IPS-18a (cell line): ENCODE results near the gene TSPAN9.

Source experiments
- H3K27ac ChIP-seq: one replicate; pipeline ENCODE4 v1.5.1; 2013; ENCODE audit warnings: low read length
- H3K27me3 ChIP-seq: one replicate; pipeline ENCODE4 v1.6.1; 2013; ENCODE audit warnings: mild to moderate bottlenecking, low read length; ENCODE audit not compliant: control insufficient read depth, insufficient read depth
- H3K36me3 ChIP-seq: one replicate; pipeline ENCODE4 v1.6.1; 2013; ENCODE audit warnings: low read depth, low read length; ENCODE audit not compliant: control insufficient read depth
- H3K4me1 ChIP-seq: one replicate; pipeline ENCODE4 v1.6.1; 2013; ENCODE audit warnings: low read depth, low read length; ENCODE audit not compliant: control insufficient read depth
- H3K4me3 ChIP-seq: one replicate; pipeline ENCODE4 v1.5.1; 2013; ENCODE audit warnings: low read length
- H3K9ac ChIP-seq: one replicate; pipeline ENCODE4 v1.6.1; 2013; ENCODE audit warnings: mild to moderate bottlenecking, low read length, moderate library complexity
- H3K9me3 ChIP-seq: one replicate; pipeline ENCODE4 v1.6.1; 2013; ENCODE audit warnings: low read depth, low read length; ENCODE audit not compliant: control insufficient read depth

The TSPAN9 gene

DNA sequence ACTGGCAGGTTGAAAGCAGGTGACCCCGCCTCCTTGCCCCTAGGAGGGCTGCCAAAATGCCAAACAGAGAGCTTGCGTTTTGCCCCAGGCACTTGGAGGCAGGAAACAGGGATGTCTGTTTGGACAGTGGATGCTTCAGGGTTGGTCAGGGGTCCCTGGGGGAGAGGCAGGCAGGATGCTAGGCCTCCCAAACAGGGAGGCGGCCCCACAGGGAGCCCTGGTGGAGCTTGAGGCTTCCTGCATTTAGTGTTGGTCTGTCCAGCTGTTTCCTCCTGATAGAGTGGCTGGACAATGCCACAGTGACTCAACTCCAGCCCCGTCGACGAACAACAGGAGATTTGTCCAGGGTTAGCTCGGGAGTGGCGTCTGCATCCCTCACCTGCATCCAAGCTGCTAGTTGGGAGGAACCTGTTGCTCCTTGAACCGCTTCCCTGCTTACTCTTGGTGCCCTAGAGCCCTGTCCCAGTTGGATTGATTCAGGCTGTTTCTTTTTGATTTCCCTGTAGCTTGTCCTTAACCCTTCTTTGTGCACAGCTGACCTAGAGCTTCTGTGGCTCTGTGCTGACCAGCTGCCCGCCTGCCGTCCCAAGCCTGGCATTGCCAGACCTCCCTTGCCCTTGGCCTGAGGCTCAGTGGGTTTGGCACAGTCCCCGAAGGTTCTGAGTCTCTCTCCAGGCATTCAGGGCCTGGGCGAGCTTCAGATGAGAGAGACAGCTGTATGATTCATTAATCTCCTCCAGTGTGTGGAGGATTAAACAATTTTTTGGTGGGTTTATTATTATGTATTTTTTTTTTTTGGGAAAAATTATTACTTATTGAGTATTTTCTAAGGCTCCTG lies 45.9 kb downstream of the TSPAN9 start:
- H3K9ac ChIP-seq, result no peak overlapping the region
- H3K27me3 ChIP-seq, result no peaks in the 10 kb centered on the region
- no peak overlapping the region for H3K4me3 ChIP-seq
- H3K9me3 ChIP-seq, result no peaks in the 10 kb centered on the region
- H3K27ac ChIP-seq, result no peak overlapping the region
- no peaks in the 10 kb centered on the region for H3K36me3 ChIP-seq
- H3K4me1 ChIP-seq, result no peaks in the 10 kb centered on the region

DNA sequence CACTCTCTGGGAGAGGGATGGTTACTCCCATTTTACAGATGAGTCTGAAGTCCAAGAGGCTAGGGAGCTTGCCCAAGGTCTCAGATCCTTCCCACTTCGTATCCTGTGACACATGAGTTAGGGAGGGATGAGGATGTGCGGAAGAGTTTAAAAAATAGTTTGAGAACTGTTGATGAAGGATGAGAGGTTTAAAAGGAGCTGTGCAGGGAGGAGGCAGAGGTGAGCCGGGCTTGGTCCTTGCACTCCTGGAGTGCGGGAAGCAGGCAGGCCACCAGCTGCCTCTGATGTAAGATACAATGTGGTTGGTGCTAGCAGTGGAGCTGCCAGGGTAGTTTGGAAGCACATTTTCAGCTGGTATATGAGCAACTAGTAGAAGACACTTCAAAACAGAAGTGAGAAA lies 46.5 kb downstream of the TSPAN9 start:
- no peaks in the 10 kb centered on the region for H3K4me1 ChIP-seq
- H3K36me3 ChIP-seq, result no peaks in the 10 kb centered on the region
- no peaks in the 10 kb centered on the region for H3K9me3 ChIP-seq
- H3K27ac ChIP-seq, result no peak overlapping the region
- H3K27me3 ChIP-seq, result no peaks in the 10 kb centered on the region
- H3K4me3 ChIP-seq, result no peak overlapping the region
- H3K9ac ChIP-seq, result no peak overlapping the region

GRCh38 chr12:3124917-3125316 lies 47.7 kb downstream of the TSPAN9 start:
- Histone ChIP-seq H3K9ac (no peak overlapping the region), H3K36me3 (no peaks in the 10 kb centered on the region), H3K4me1 (no peaks in the 10 kb centered on the region)

DNA sequence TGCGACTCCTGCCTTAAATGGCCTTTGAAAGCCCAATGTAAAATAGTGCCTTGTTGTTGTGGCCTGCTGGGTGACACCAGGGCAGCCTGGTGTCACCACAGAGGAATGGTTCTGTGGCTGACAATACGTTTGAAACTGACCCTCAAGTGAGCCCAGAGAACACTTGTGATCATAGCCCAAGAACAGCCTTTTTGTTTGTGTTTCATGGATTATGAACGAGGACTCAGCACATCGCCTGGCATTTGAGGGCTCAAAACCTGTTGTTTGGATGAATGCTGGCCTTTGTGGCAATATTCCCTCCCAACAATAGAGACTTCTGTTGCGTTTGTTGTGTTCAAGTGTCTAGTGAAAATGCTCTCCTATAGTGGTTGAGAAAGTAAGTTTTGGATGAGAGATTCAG lies 48.5 kb downstream of the TSPAN9 start:
- Histone ChIP-seq H3K4me3 (no peak overlapping the region), H3K27me3 (no peaks in the 10 kb centered on the region), H3K36me3 (no peaks in the 10 kb centered on the region), H3K9me3 (no peaks in the 10 kb centered on the region), H3K4me1 (no peaks in the 10 kb centered on the region), H3K27ac (no peak overlapping the region), H3K9ac (no peak overlapping the region)

More at GRCh38 chr12:3124917-3125316, 47.7 kb downstream of the TSPAN9 start:
- Histone ChIP-seq H3K27ac (no peak overlapping the region), H3K9me3 (no peaks in the 10 kb centered on the region), H3K27me3 (no peaks in the 10 kb centered on the region), H3K4me3 (no peak overlapping the region)

DNA sequence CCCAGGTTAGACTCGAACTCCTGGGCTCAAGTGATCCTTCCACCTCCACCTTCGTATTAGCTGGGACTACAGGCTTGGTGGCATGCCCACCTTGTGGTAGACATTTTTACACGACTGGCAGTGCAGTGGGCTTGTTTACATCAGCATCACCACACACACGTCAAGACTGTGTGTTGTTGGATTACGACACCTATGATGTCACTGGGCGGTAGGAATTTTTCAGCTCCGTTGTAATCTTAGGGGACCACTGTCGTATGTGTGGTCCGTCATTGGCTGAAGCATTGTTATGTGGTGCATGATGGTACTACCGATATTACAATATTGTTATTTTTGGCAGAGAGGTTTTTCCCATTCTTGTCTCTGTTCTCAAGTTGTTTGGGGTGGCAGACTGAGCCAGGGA lies 50.7 kb downstream of the TSPAN9 start:
- Histone ChIP-seq H3K9ac (no peak overlapping the region), H3K27ac (no peak overlapping the region), H3K4me1 (no peaks in the 10 kb centered on the region), H3K36me3 (no peaks in the 10 kb centered on the region), H3K4me3 (no peak overlapping the region), H3K27me3 (no peaks in the 10 kb centered on the region), H3K9me3 (no peaks in the 10 kb centered on the region)

DNA sequence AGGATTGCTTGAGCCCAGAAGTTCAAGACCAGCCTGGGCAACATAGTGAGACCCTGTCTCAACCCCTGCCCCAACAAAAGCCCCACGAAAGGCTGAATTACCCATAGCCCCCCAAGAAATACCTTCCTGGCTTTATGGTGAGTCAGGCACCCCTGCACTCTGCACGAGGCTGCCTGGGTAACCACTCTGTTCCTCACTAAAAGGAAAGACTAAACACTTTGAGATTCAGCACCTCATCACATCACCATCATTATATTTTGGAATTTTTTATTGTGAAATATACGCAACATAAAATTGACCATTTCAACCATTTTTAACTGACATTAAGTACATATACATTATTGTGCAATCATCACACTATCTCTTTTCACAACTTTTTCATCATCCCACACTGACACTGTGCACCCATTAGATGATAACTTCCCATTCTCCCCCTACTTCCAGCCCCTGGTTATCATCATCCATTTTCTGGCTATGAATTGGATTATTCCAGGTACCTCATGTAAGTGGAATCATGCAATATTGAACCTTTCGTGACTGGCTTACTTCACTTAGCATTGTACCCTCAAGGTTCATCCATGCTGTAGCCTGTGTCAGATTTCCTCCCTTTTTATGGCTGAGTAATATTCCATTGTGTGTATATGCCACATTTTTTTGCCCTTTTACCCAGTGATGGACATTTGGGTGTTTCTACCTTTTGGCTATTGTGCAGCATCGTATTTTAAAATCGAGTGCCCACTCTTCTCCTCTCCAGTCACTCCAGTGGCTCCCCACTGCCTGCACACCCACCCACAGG lies 51.5 kb downstream of the TSPAN9 start:
- Histone ChIP-seq H3K36me3 (no peaks in the 10 kb centered on the region), H3K27ac (no peak overlapping the region), H3K9me3 (no peaks in the 10 kb centered on the region), H3K27me3 (no peaks in the 10 kb centered on the region), H3K9ac (no peak overlapping the region), H3K4me1 (no peaks in the 10 kb centered on the region), H3K4me3 (no peak overlapping the region)

DNA sequence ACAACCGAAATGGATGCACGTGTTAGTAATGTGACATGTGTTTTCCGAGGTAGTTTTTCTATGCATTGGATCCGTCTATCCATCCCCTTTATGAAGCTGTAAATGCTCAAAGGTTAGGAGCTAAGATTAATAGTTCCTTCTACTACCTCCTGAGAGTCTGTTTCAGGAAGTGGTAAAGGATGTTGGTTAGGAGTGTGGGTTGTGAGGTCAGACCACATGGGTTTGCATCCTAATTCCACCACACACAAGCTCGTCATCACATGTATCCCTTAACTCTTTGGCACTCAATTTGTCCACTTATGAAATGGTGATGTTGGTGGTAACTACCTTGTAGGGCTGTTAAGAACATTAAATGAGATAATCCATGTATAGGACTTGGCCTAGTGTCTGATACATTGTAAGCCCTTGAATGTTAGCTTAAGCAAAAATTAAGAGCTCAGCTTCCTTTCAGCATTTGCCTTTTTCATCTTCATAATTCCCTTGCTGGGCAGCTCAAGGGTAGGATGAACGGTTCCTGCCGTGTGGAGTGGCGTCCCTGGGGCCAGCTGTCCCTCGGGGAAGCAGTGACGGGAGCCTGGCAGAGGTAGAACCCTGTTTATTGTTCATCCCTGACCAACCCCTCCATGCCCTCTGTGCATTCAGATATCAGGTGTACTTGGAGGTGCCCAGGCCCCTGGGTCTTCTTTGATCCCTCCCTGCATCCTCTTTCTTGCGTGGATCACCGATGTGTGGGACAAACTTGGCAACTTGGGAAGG lies 52.3 kb downstream of the TSPAN9 start:
- Histone ChIP-seq H3K4me3 (no peak overlapping the region), H3K9me3 (no peaks in the 10 kb centered on the region), H3K36me3 (no peaks in the 10 kb centered on the region), H3K9ac (no peak overlapping the region), H3K4me1 (no peaks in the 10 kb centered on the region), H3K27ac (no peak overlapping the region), H3K27me3 (no peaks in the 10 kb centered on the region)

DNA sequence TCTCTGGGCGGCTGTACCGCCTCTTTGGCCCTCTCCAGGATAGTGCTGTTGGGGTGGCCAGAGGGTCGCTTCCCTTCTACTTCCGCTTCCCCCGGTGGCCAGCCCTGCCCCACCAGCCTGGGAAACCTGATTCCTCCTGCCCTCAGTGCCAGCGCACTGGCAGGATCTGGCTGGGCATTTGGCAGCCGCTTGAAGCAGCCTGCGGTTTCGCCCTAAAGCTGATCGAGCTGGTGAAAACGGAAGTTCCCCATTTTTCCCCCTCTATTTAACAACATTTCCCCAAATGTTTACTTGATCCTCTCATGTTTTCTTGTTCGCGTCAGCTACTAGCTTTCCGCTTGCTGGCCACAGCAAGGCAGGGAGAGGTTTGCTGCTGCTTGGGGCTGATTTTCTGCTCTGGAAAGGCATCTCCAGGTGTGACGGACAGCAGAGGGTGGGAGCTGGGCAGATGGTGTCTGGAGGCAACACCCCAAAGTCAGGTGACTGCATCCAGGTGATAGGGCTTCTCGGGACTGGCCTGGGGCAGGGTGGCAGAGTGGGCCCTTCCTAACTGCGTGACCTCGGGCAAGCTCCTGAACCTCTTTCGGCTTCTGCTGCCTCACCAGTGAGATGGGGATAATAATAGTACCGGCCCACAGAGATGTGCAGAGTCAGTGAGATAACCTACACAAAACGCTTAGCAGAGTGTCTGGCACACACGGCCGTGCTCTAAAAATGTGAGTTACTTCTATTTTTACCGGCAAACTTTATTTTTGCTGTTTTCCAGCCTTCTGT lies 53.1 kb downstream of the TSPAN9 start:
- Histone ChIP-seq H3K9ac (no peak overlapping the region), H3K4me1 (no peaks in the 10 kb centered on the region), H3K4me3 (no peak overlapping the region), H3K27ac (no peak overlapping the region), H3K9me3 (no peaks in the 10 kb centered on the region), H3K27me3 (no peaks in the 10 kb centered on the region), H3K36me3 (no peaks in the 10 kb centered on the region)

- Histone ChIP-seq H3K4me1 (no peaks in the 10 kb centered on the region), H3K27me3 (peaks cover 3% of the 10 kb centered on the region), H3K36me3 (no peaks in the 10 kb centered on the region), H3K9me3 (no peaks in the 10 kb centered on the region), H3K27ac (no peak overlapping the region), H3K4me3 (no peak overlapping the region), H3K9ac (no peak overlapping the region)
Measured at GRCh38 chr12:3131129-3131528, 54.0 kb downstream of the TSPAN9 start.

DNA sequence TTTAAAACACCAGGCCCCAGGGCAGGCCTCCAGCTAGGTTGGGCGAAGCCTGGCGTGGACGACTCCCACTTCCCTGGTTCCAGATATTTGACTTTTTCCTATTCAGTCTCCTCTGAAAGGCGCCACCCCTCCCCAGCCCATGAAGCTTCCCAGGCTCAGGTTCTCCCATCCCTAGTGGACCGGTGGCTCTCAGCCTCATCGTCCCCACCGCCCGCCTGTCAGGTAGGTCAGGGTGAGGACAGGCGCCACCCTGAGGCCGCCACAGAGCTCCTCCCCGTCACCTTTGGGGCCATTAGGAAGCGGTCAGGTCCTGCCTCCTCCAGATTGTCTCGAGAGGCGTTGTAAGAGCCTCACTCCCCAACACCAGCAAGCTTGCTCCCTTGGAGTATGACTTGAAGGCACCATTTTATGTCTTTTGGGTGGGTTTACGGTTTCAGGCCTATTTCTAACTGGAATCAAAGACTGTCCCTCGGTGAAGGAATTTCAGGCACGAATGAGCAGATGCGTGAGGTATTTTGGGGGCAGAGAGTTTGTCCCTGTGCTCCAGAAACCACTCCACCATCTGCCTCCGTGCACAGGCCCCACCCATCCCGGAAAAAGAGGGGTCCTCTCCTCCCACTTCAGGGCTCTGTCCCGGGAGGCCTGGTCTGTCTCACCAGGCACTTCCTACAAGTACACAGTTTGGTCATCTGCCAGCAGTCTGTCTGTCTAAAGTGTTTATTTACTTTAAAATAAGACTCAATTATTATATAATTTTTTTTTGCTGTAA lies 55.6 kb downstream of the TSPAN9 start:
- no peak overlapping the region for H3K27ac ChIP-seq
- no peak overlapping the region for H3K9ac ChIP-seq
- H3K27me3 ChIP-seq, result peaks cover 5% of the 10 kb centered on the region

More for the DNA sequence above, 55.6 kb downstream of the TSPAN9 start:
- Histone ChIP-seq H3K4me1 (peaks cover 9% of the 10 kb centered on the region), H3K36me3 (no peaks in the 10 kb centered on the region), H3K4me3 (no peak overlapping the region), H3K9me3 (no peaks in the 10 kb centered on the region)
